Tibial artery (tissue), 4 donors: ENCODE measurements around the gene TAF4B.
A peak's percentile ranks its signal among the peaks of the same experiment; 100 is the strongest.

Experiments used
- DNase-seq, 2 donors: peaks; one replicate each; pipeline ENCODE4 v3.0.0-alpha.2; 2019
- H3K27ac ChIP-seq, 2 donors: fragments of 200-600 bp; sonication (generic) in 1 of 2; 1 replicate in 1 of 2; 2 replicates in 1 of 2; pipeline ENCODE4 v1.5.1; 2018 to 2019; ENCODE audit warnings: mild to moderate bottlenecking in 1 of 2
- H3K27me3 ChIP-seq, 2 donors: fragments of 200-600 bp; sonication (generic) in 1 of 2; one replicate each; pipeline versions ENCODE4 v1.5.1 to v1.6.0; 2016 to 2019
- H3K36me3 ChIP-seq, 3 donors: fragments of 200-600 bp; sonication (generic) in 2 of 3; one replicate each; pipeline ENCODE4 v1.5.1; 2016 to 2019; ENCODE audit warnings: mild to moderate bottlenecking in 2 of 3
- H3K4me1 ChIP-seq, 4 donors: fragments of 200-600 bp; sonication (generic) in 2 of 4; 1 replicate in 3 of 4; 2 replicates in 1 of 4; pipeline ENCODE4 v1.5.1; 2016 to 2019
- H3K4me3 ChIP-seq, 2 donors: fragments of 200-600 bp; sonication (generic) in 1 of 2; 1 replicate in 1 of 2; 2 replicates in 1 of 2; pipeline ENCODE4 v1.5.1; 2018 to 2019; ENCODE audit warnings: mild to moderate bottlenecking in 2 of 2
- H3K9me3 ChIP-seq, 3 donors: fragments of 200-600 bp; sonication (generic) in 1 of 3; one replicate each; pipeline ENCODE4 v1.5.1; 2016 to 2019
- CTCF ChIP-seq, 2 experiments: fragments of 200-600 bp in 1 of 2; fragments of 450-650 bp in 1 of 2; IDR thresholded peaks; one replicate each; pipeline ENCODE4 v1.5.1; 2017 to 2019; ENCODE audit warnings: antibody characterized with exemption in 2 of 2, mild to moderate bottlenecking in 1 of 2, moderate library complexity in 1 of 2
- intact Hi-C: fragments of 100-400 bp; cut with DNase I; formaldehyde crosslinking; loops from one replicate; pipeline ENCODE4 v1.15.0; 2023; ENCODE audit warnings: low total_unique reads

The TAF4B gene

GRCh38 chr18:26383454-26384270 is 157.4 kb downstream of the TAF4B start:
- Histone ChIP-seq H3K4me3 (no peak overlapping the region), H3K27ac (no peak overlapping the region), H3K4me1 (peaks cover 0 to 12% (median 8%) of the 10 kb centered on the region in 4 donors), H3K36me3 (no peaks in the 10 kb centered on the region), H3K9me3 (no peaks in the 10 kb centered on the region), H3K27me3 (no peaks in the 10 kb centered on the region)
- no peak for DNase-seq
- intact Hi-C loops: loop anchor here (2.0 to 10.0 kb wide), 2 partner anchors 161 to 265 kb away; partner anchors contain the start of gene KCTD1
- TF ChIP-seq CTCF (IDR thresholded peaks at IDR 0.05): peak; percentile 64 to 78

GRCh38 chr18:26386002-26386401 is 159.8 kb downstream of the TAF4B start:
- no peak overlapping the region for H3K27ac ChIP-seq
- intact Hi-C loops: loop anchor here (10.0 kb wide), 1 partner anchor 159 kb away; the partner anchor contains the start of gene KCTD1

GRCh38 chr18:26386441-26386840 is 160.2 kb downstream of the TAF4B start:
- H3K4me1 ChIP-seq: peaks cover 0 to 12% (median 8%) of the 10 kb centered on the region in 4 donors
- DNase-seq: no peak
- H3K9me3 ChIP-seq: no peaks in the 10 kb centered on the region
- H3K4me3 ChIP-seq: no peak overlapping the region
- H3K27ac ChIP-seq: no peak overlapping the region
- H3K36me3 ChIP-seq: peaks cover 0 to 3% (median 0%) of the 10 kb centered on the region in 3 donors
- H3K27me3 ChIP-seq: no peaks in the 10 kb centered on the region
- no peak for TF ChIP-seq CTCF (IDR thresholded peaks at IDR 0.05)
- intact Hi-C loops: loop anchor here (10.0 kb wide), 1 partner anchor 158 kb away; the partner anchor contains the start of gene KCTD1

More at GRCh38 chr18:26386002-26386401, 159.8 kb downstream of the TAF4B start:
- Histone ChIP-seq H3K4me1 (peaks cover 0 to 12% (median 8%) of the 10 kb centered on the region in 4 donors), H3K9me3 (no peaks in the 10 kb centered on the region), H3K27me3 (no peaks in the 10 kb centered on the region), H3K36me3 (peaks cover 0 to 3% (median 0%) of the 10 kb centered on the region in 3 donors), H3K4me3 (no peak overlapping the region)
- TF ChIP-seq CTCF (IDR thresholded peaks at IDR 0.05): no peak
- DNase-seq: no peak

GRCh38 chr18:26394047-26394654 is 167.9 kb downstream of the TAF4B start:
- H3K27ac ChIP-seq: no peak overlapping the region
- H3K27me3 ChIP-seq: no peaks in the 10 kb centered on the region
- H3K4me1 ChIP-seq: no peaks in the 10 kb centered on the region
- H3K9me3 ChIP-seq: no peaks in the 10 kb centered on the region
- intact Hi-C loops: no loop called here
- peaks cover 0 to 3% (median 0%) of the 10 kb centered on the region in 3 donors for H3K36me3 ChIP-seq
- DNase-seq: no peak
- TF ChIP-seq CTCF (IDR thresholded peaks at IDR 0.05): no peak
- H3K4me3 ChIP-seq: no peak overlapping the region

- Histone ChIP-seq H3K4me1 (no peaks in the 10 kb centered on the region), H3K27ac (no peak overlapping the region), H3K9me3 (no peaks in the 10 kb centered on the region), H3K27me3 (no peaks in the 10 kb centered on the region), H3K36me3 (no peaks in the 10 kb centered on the region), H3K4me3 (no peak overlapping the region)
- TF ChIP-seq CTCF (IDR thresholded peaks at IDR 0.05): no peak
- no peak for DNase-seq
- intact Hi-C loops: no loop called here
These were observed 170.8 kb downstream of the TAF4B start for GRCh38 chr18:26397019-26397418.
